Endothelial cell of umbilical vein (primary cell): Measurements from ENCODE around the gene M1AP. TPM values are rescaled to one million over a fixed set of nuclear protein-coding genes. Genes with fewer than 3 reads are reported as not detected.

Experiments used
- BruUV-seq: library from RNA; stranded (reverse); fragments of 400-500 nt; replicated peaks from 2 replicates; lab custom pipeline; 2021; lab: Mats Ljungman, UMichigan
- CTCF ChIA-PET: fragments of 300-600, 350-600 bp; sonication (Branson Sonifier 250); formaldehyde crosslinking; loops from one replicate; lab custom pipeline; 2021; ENCODE audit warnings: antibody characterized with exemption, inconsistent platforms; lab: Charles Lee
- POLR2A ChIA-PET: fragments of 300-600, 350-600 bp; sonication (Branson Sonifier 250); formaldehyde crosslinking; loops from one replicate; lab custom pipeline; 2021; ENCODE audit warnings: antibody characterized with exemption, inconsistent platforms; lab: Charles Lee
- DNase-seq: peaks from one replicate; pipeline ENCODE4 v3.0.0-alpha.2; 2011; ENCODE audit warnings: low read depth, low spot score
- FAIRE-seq: peaks from 2 replicates; lab custom pipeline; 2011; peaks lifted over from hg19 to GRCh38; lab: Jason Lieb, UNC
- H2AFZ ChIP-seq: 2 replicates; pipeline ENCODE4 v1.6.0; 2012; ENCODE audit warnings: low read depth, low read length, control low read depth, inconsistent platforms
- H3K27ac ChIP-seq: 2 replicates; pipeline ENCODE4 v1.5.1; 2011; ENCODE audit warnings: low read depth, mild to moderate bottlenecking, control low read depth, low read length, moderate library complexity; ENCODE audit not compliant: insufficient read depth
- H3K27me3 ChIP-seq, 2 experiments: 2 replicates each; pipeline versions ENCODE4 v1.6.0 to v1.6.1; 2011; ENCODE audit warnings: low read length in 2 of 2, mixed read lengths in 1 of 2; ENCODE audit not compliant: control insufficient read depth in 2 of 2, insufficient read depth in 2 of 2
- H3K36me3 ChIP-seq, 2 experiments: 2 replicates in 1 of 2; 3 replicates in 1 of 2; pipeline ENCODE4 v1.5.1; 2011; ENCODE audit warnings: low read length in 2 of 2, mild to moderate bottlenecking in 1 of 2, moderate library complexity in 1 of 2; ENCODE audit not compliant: control insufficient read depth in 2 of 2, insufficient read depth in 2 of 2; ENCODE audit errors: extremely low read depth in 1 of 2
- H3K4me1 ChIP-seq: 3 replicates; pipeline ENCODE4 v1.5.1; 2011; ENCODE audit warnings: mild to moderate bottlenecking, low read length; ENCODE audit not compliant: control insufficient read depth, insufficient read depth; ENCODE audit errors: extremely low read depth
- H3K4me2 ChIP-seq: 2 replicates; pipeline ENCODE4 v1.6.1; 2011; ENCODE audit warnings: low read length, control low read depth, mixed read lengths; ENCODE audit not compliant: insufficient read depth
- H3K4me3 ChIP-seq, 3 experiments: fragments of 200-600 bp in 1 of 3; sonication (generic), shearing (Covaris generic) in 1 of 3; replicated peaks in 1 of 3; 2 replicates each; pipeline ENCODE4 v1.5.1; 2011 to 2016; ENCODE audit warnings: control low read depth in 3 of 3, low read length in 3 of 3, mild to moderate bottlenecking in 2 of 3, inconsistent platforms in 1 of 3, low read depth in 1 of 3, moderate library complexity in 1 of 3; ENCODE audit not compliant: insufficient read depth in 1 of 3
- H3K79me2 ChIP-seq: 2 replicates; pipeline ENCODE4 v1.6.0; 2012; ENCODE audit warnings: low read length, inconsistent platforms; ENCODE audit not compliant: control insufficient read depth, insufficient read depth
- H3K9ac ChIP-seq: replicated peaks from 2 replicates; pipeline ENCODE3; 2011; ENCODE audit warnings: low read length, control low read depth; ENCODE audit not compliant: insufficient read depth; ENCODE audit errors: extremely low read depth
- H3K9me1 ChIP-seq: replicated peaks from 3 replicates; pipeline ENCODE4 v1.6.0; 2011; ENCODE audit warnings: mild to moderate bottlenecking, low read length; ENCODE audit not compliant: control insufficient read depth, insufficient read depth; ENCODE audit errors: extremely low read depth
- H3K9me3 ChIP-seq: replicated peaks from 2 replicates; pipeline ENCODE4 v1.5.1; 2012; ENCODE audit warnings: low read length, inconsistent platforms; ENCODE audit not compliant: control insufficient read depth, insufficient read depth
- H4K20me1 ChIP-seq: replicated peaks from 2 replicates; pipeline ENCODE3; 2011; ENCODE audit warnings: mild to moderate bottlenecking, low read length; ENCODE audit not compliant: control insufficient read depth, insufficient read depth; ENCODE audit errors: extremely low read depth
- EZH2 ChIP-seq: IDR thresholded peaks from 2 replicates; pipeline ENCODE4 v1.6.1; 2012; ENCODE audit warnings: borderline replicate concordance, low read depth, mild to moderate bottlenecking, moderate library complexity, low read length, inconsistent platforms; ENCODE audit not compliant: severe bottlenecking
- FOS ChIP-seq: IDR thresholded peaks from 2 replicates; pipeline ENCODE4 v1.6.1; 2011; ENCODE audit warnings: mild to moderate bottlenecking, low read length, moderate library complexity, borderline replicate concordance; ENCODE audit not compliant: insufficient read depth
- GATA2 ChIP-seq: IDR thresholded peaks from 2 replicates; pipeline ENCODE4 v1.7.0; 2011; ENCODE audit warnings: low read depth, mild to moderate bottlenecking, moderate library complexity, mixed read lengths, low read length; ENCODE audit not compliant: insufficient read length, insufficient read depth
- JUN ChIP-seq: IDR thresholded peaks from 2 replicates; pipeline ENCODE4 v1.6.1; 2011; ENCODE audit warnings: borderline replicate concordance, low read depth; ENCODE audit not compliant: insufficient read length, insufficient read depth
- MAX ChIP-seq: IDR thresholded peaks from 2 replicates; pipeline ENCODE4 v1.6.1; 2011; ENCODE audit not compliant: insufficient read depth, insufficient read length
- MYC ChIP-seq: IDR thresholded peaks from one replicate; pipeline ENCODE4 v1.6.1; 2011; ENCODE audit warnings: mild to moderate bottlenecking, low read depth, low read length
- POLR2A ChIP-seq: IDR thresholded peaks from 2 replicates; pipeline ENCODE4 v1.6.1; 2012; ENCODE audit warnings: low read depth, mild to moderate bottlenecking, control low read depth, low read length
- POLR2AphosphoS5 ChIP-seq: IDR thresholded peaks from 2 replicates; pipeline ENCODE4 v1.6.1; 2012; ENCODE audit warnings: low read depth, mild to moderate bottlenecking, control low read depth, low read length, moderate library complexity; ENCODE audit not compliant: insufficient read depth
- dilution Hi-C: fragments of 300-500 bp; cut with MboI; formaldehyde crosslinking; loops from one replicate; pipeline ENCODE4 v1.15.0; 2019; ENCODE audit warnings: low sequenced_read_pairs; ENCODE audit not compliant: extremely low pct_ligation_motif_present
- intact Hi-C: fragments of 100-400 bp; cut with micrococcal nuclease; formaldehyde crosslinking; loops from one replicate; pipeline ENCODE4 v1.10.0; 2022
- polyA plus RNA-seq, 4 experiments: library from polyadenylated mRNA; depleted of rRNA in 3 of 4; stranded (reverse) in 3 of 4; unstranded in 1 of 4; fragments of >200 nt; gene quantifications; 2 replicates each; pipeline versions ENCODE4 v1.2.1 to v1.2.3, GENCODE V29; 2011 to 2012; ENCODE audit warnings: missing spikeins in 1 of 4
- total RNA-seq: library from RNA; stranded (reverse); gene quantifications from 2 replicates; pipeline ENCODE4 v1.2.3, GENCODE V29; 2021

M1AP gene
- total and polyA plus RNA-seq, 2 donors (not counting 3 experiments of a cell fraction or from before 2014, with no cell fraction given) = 0.04 TPM; not detected in 1

GRCh38 chr2:74542978-74543377 is 105.2 kb downstream of the M1AP start:
- H3K4me2 ChIP-seq = no peak overlapping the region
- no peaks in the 10 kb centered on the region for H3K9me3 ChIP-seq
- intact Hi-C loops = no loop called here
- BruUV-seq = no TSS peak
- H3K27me3 ChIP-seq = peaks cover 23 to 31% of the 10 kb centered on the region in 2 experiments
- CTCF ChIA-PET = no interaction called here
- no peak overlapping the region for H2AFZ ChIP-seq
- no peaks in the 10 kb centered on the region for H3K9me1 ChIP-seq
- no peaks in the 10 kb centered on the region for H3K36me3 ChIP-seq
- POLR2A ChIA-PET = no interaction called here
- dilution Hi-C loops = no loop called here
- DNase-seq (no peak), FAIRE-seq (no peak)
- H3K4me1 ChIP-seq = no peaks in the 10 kb centered on the region
- H3K79me2 ChIP-seq = no peaks in the 10 kb centered on the region
- no peaks in the 10 kb centered on the region for H4K20me1 ChIP-seq
- no peak overlapping the region for H3K27ac ChIP-seq
- no peak overlapping the region for H3K9ac ChIP-seq
- no peak overlapping the region for H3K4me3 ChIP-seq
- TF ChIP-seq GATA2 (no peak), JUN (no peak), FOS (no peak), POLR2AphosphoS5 (no peak), MAX (no peak), EZH2 (no peak)

GRCh38 chr2:74540291-74540690 is 107.8 kb downstream of the M1AP start:
- H3K27ac ChIP-seq = no peak overlapping the region
- no TSS peak for BruUV-seq

More at GRCh38 chr2:74540291-74540690, 107.8 kb downstream of the M1AP start:
- H3K4me2 ChIP-seq = no peak overlapping the region
- H4K20me1 ChIP-seq = no peaks in the 10 kb centered on the region
- H3K27me3 ChIP-seq = peaks cover 16 to 21% of the 10 kb centered on the region in 2 experiments
- H3K36me3 ChIP-seq = no peaks in the 10 kb centered on the region
- ChIA-PET CTCF (interaction anchor here (0.9 kb wide), 1 partner anchor 47 kb away, joined by 3 read pairs; no protein-coding TSS in a partner anchor), POLR2A (no interaction called here)
- H3K9me1 ChIP-seq = no peaks in the 10 kb centered on the region
- H3K9me3 ChIP-seq = no peaks in the 10 kb centered on the region
- dilution Hi-C loops (no loop called here), intact Hi-C loops (no loop called here)
- no peaks in the 10 kb centered on the region for H3K4me1 ChIP-seq
- no peak for DNase-seq
- no peak overlapping the region for H3K4me3 ChIP-seq
- H2AFZ ChIP-seq = no peak overlapping the region
- no peaks in the 10 kb centered on the region for H3K79me2 ChIP-seq
- no peak for FAIRE-seq
- TF ChIP-seq JUN (no peak), POLR2AphosphoS5 (no peak), EZH2 (no peak), MAX (no peak), MYC (no peak), GATA2 (no peak), POLR2A (no peak)
- H3K9ac ChIP-seq = no peak overlapping the region
